HTERT RPE-1 (cell line): ENCODE data around the gene TBPL2.
"Not testable (repeated sequence)": the region's sequence is repeated elsewhere in the genome, so short reads cannot be mapped to it uniquely, and the experiment has no call there.

Experiments used
- in situ Hi-C: fragments of 300-500 bp; cut with MboI; formaldehyde crosslinking; loops from 4 replicates; pipeline ENCODE4 v1.14.3; 2020; ENCODE audit warnings: low sequenced_read_pairs

Gene TBPL2

GRCh38 chr14:55440385-55440784 is at the start of gene TBPL2:
Gene TBPL2 (minus strand): TSS chr14:55440616. CDS start chr14:55440449, 167 bp downstream.
- in situ Hi-C loops = no loop called here

- in situ Hi-C loops = no loop called here
Measured at GRCh38 chr14:55488204-55488603, 47.8 kb upstream of the TBPL2 start.

- in situ Hi-C loops = no loop called here
Measured at GRCh38 chr14:55482936-55483605, 42.7 kb upstream of the TBPL2 start.

GRCh38 chr14:55481769-55482168 is 41.4 kb upstream of the TBPL2 start:
- in situ Hi-C loops = no loop called here

- in situ Hi-C loops = no loop called here
Measured at GRCh38 chr14:55477680-55478079, 37.3 kb upstream of the TBPL2 start.

- in situ Hi-C loops = not testable (repeated sequence)
Measured at GRCh38 chr14:55476448-55476847, 36.0 kb upstream of the TBPL2 start.

- in situ Hi-C loops = no loop called here
Measured at GRCh38 chr14:55473786-55474185, 33.4 kb upstream of the TBPL2 start.

- in situ Hi-C loops = no loop called here
Measured at GRCh38 chr14:55470025-55470424, 29.6 kb upstream of the TBPL2 start.

- in situ Hi-C loops = no loop called here
Measured at GRCh38 chr14:55467307-55467706, 26.9 kb upstream of the TBPL2 start.

- in situ Hi-C loops = no loop called here
Measured at GRCh38 chr14:55458800-55459515, 18.5 kb upstream of the TBPL2 start.

- in situ Hi-C loops = no loop called here
Measured at GRCh38 chr14:55457496-55457895, 17.1 kb upstream of the TBPL2 start.

- in situ Hi-C loops = not testable (repeated sequence)
Measured at GRCh38 chr14:55456411-55456810, 16.0 kb upstream of the TBPL2 start.

- in situ Hi-C loops = no loop called here
Measured at GRCh38 chr14:55454264-55455002, 14.0 kb upstream of the TBPL2 start.

- in situ Hi-C loops = no loop called here
Measured at GRCh38 chr14:55451950-55452349, 11.5 kb upstream of the TBPL2 start.

- in situ Hi-C loops = no loop called here
Measured at GRCh38 chr14:55451398-55451797, 11.0 kb upstream of the TBPL2 start.

GRCh38 chr14:55450987-55451386 is 10.6 kb upstream of the TBPL2 start:
- in situ Hi-C loops = no loop called here

GRCh38 chr14:55450539-55450938 is 10.1 kb upstream of the TBPL2 start:
- in situ Hi-C loops = no loop called here

GRCh38 chr14:55450124-55450523 is 9.7 kb upstream of the TBPL2 start:
- in situ Hi-C loops = no loop called here

- in situ Hi-C loops = no loop called here
Measured at GRCh38 chr14:55449116-55449515, 8.7 kb upstream of the TBPL2 start.

GRCh38 chr14:55448141-55448614 is 7.8 kb upstream of the TBPL2 start:
- in situ Hi-C loops = no loop called here

GRCh38 chr14:55446833-55447232 is 6.4 kb upstream of the TBPL2 start:
- in situ Hi-C loops = no loop called here
